Natural killer cell (primary cell): ENCODE data around the gene PRR12. TPM values are rescaled to one million over a fixed set of nuclear protein-coding genes. Genes with fewer than 3 reads are reported as not detected.

ENCODE experiments used
- ATAC-seq, 3 donors: fragments of 150-1000 bp in 2 of 3; fragments of 200-7000 bp in 1 of 3; cut with Tn5 transposase; 1 replicate in 1 of 3; 2 replicates in 2 of 3; pipeline ENCODE4 v1.10.0; 2021; ENCODE audit warnings: mild to moderate bottlenecking in 2 of 3, moderate library complexity in 2 of 3
- DNase-seq, 2 donors: peaks; one replicate each; pipeline versions ENCODE4 v3.0.0 to v3.0.0-alpha.2; 2013 to 2021; ENCODE audit warnings: mixed read lengths in 1 of 2
- H3K27ac ChIP-seq: one replicate; pipeline ENCODE4 v1.5.1; 2013; ENCODE audit warnings: mild to moderate bottlenecking, low read length
- H3K27me3 ChIP-seq: one replicate; pipeline ENCODE4 v1.6.1; 2013; ENCODE audit warnings: low read length; ENCODE audit not compliant: control insufficient read depth, insufficient read depth
- H3K36me3 ChIP-seq: one replicate; pipeline ENCODE4 v1.6.1; 2013; ENCODE audit warnings: low read length; ENCODE audit not compliant: control insufficient read depth, insufficient read depth
- H3K4me1 ChIP-seq: one replicate; pipeline ENCODE4 v1.6.1; 2013; ENCODE audit warnings: low read length; ENCODE audit not compliant: control insufficient read depth, insufficient read depth
- H3K4me3 ChIP-seq: one replicate; pipeline ENCODE4 v1.5.1; 2013; ENCODE audit warnings: low read length
- H3K9me3 ChIP-seq: one replicate; pipeline ENCODE4 v1.6.1; 2013; ENCODE audit warnings: low read length; ENCODE audit not compliant: control insufficient read depth, insufficient read depth
- H3K27ac Mint-ChIP-seq, 2 donors: one replicate each; pipeline ENCODE4 v1.8.0; 2022; ENCODE audit warnings: mild to moderate bottlenecking in 2 of 2, mixed read lengths in 2 of 2, moderate library complexity in 1 of 2
- H3K27me3 Mint-ChIP-seq, 2 donors: one replicate each; pipeline ENCODE4 v1.8.0; 2022; ENCODE audit warnings: low read depth in 2 of 2, mixed read lengths in 2 of 2
- H3K36me3 Mint-ChIP-seq: one replicate; pipeline ENCODE4 v1.8.0; 2022; ENCODE audit warnings: mixed read lengths
- H3K4me1 Mint-ChIP-seq, 2 donors: one replicate each; pipeline ENCODE4 v1.8.0; 2022; ENCODE audit warnings: mixed read lengths in 2 of 2
- H3K4me3 Mint-ChIP-seq: one replicate; pipeline ENCODE4 v1.8.0; 2022; ENCODE audit warnings: mild to moderate bottlenecking, moderate library complexity, mixed read lengths
- H3K9me3 Mint-ChIP-seq, 2 donors: one replicate each; pipeline ENCODE4 v1.8.0; 2022; ENCODE audit warnings: mixed read lengths in 2 of 2
- CTCF ChIP-seq: fragments of 200-600 bp; IDR thresholded peaks from one replicate; pipeline ENCODE4 v1.8.0; 2022; ENCODE audit warnings: antibody characterized with exemption
- WGBS: methylation state at CpG from one replicate; pipeline ENCODE4 v1.1.7; 2013; ENCODE audit warnings: missing lambda C conversion rate; ENCODE audit not compliant: insufficient coverage; 5-methylcytosine and 5-hydroxymethylcytosine counted together
- intact Hi-C: fragments of 100-400 bp; cut with micrococcal nuclease; formaldehyde crosslinking; loops from one replicate; pipeline ENCODE4 v1.14.2; 2022
- total RNA-seq, 4 donors: library from RNA; stranded (reverse); fragments of 120-200 nt in 1 of 4; gene quantifications; one replicate each; pipeline versions ENCODE4 v1.2.3 to v1.2.4, GENCODE V29; 2013 to 2022

Gene PRR12
- total RNA-seq, 3 donors from 2014 or later (not counting 1 experiment from before 2014, with no cell fraction given), result 51.1 to 62.1 (median 56.0) TPM

GRCh38 chr19:49645592-49645991 is 54.6 kb downstream of the PRR12 start:
- Mint-ChIP-seq H3K9me3 (no peaks in the 10 kb centered on the region), H3K27ac (peak overlapping the region in 1 of 2 donors; percentile 63), H3K36me3 (no peaks in the 10 kb centered on the region), H3K4me3 (no peak overlapping the region), H3K4me1 (peaks cover 34 to 43% of the 10 kb centered on the region in 2 donors), H3K27me3 (no peaks in the 10 kb centered on the region)
- DNase-seq, result no peak
- intact Hi-C loops, result no loop called here
- no peak for ATAC-seq
- TF ChIP-seq CTCF, result no peak
- WGBS, result 95% methylated on average over 11 of the region's 11 CpGs
- Histone ChIP-seq H3K4me1 (peaks cover 26% of the 10 kb centered on the region), H3K27me3 (no peaks in the 10 kb centered on the region), H3K27ac (no peak overlapping the region), H3K9me3 (no peaks in the 10 kb centered on the region), H3K4me3 (no peak overlapping the region), H3K36me3 (peaks cover 27% of the 10 kb centered on the region)

DNA sequence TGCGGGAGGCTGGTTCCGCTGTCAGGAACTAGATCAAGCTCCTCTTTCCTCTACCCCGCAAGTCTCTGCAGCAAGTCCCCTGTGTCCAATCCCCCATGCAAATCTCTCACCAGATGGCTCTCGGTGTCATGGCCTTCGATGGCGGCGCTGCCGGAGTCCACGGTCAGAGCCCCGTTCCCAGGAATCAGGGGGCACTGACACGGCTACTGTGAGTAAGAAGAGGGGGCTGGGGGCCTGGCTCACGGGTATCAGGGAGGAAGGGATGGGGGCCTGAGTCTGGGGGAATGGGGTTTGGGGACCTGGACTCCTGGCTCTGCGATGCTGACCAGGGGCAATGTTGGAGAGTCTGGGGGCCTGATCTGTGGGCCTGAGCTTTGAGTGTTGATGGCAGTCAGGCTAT is 55.0 kb downstream of the PRR12 start:
- Histone ChIP-seq H3K27me3 (no peaks in the 10 kb centered on the region), H3K4me3 (no peak overlapping the region), H3K4me1 (peaks cover 22% of the 10 kb centered on the region), H3K9me3 (no peaks in the 10 kb centered on the region), H3K36me3 (peaks cover 30% of the 10 kb centered on the region), H3K27ac (no peak overlapping the region)
- H3K4me3 Mint-ChIP-seq, result no peak overlapping the region
- no peaks in the 10 kb centered on the region for H3K27me3 Mint-ChIP-seq
- TF ChIP-seq CTCF, result no peak
- DNase-seq (no peak), ATAC-seq (no peak)
- no peaks in the 10 kb centered on the region for H3K9me3 Mint-ChIP-seq
- peaks cover 30 to 39% of the 10 kb centered on the region in 2 donors for H3K4me1 Mint-ChIP-seq
- 97% methylated on average over 13 of the region's 13 CpGs for WGBS
- no peaks in the 10 kb centered on the region for H3K36me3 Mint-ChIP-seq
- intact Hi-C loops, result no loop called here
- H3K27ac Mint-ChIP-seq, result peak overlapping the region in 1 of 2 donors; percentile 63

GRCh38 chr19:49646586-49646985 is 55.6 kb downstream of the PRR12 start:
- H3K36me3 ChIP-seq, result peaks cover 33% of the 10 kb centered on the region
- no peaks in the 10 kb centered on the region for H3K27me3 Mint-ChIP-seq
- H3K27me3 ChIP-seq, result no peaks in the 10 kb centered on the region
- no peak overlapping the region for H3K4me3 ChIP-seq
- H3K9me3 ChIP-seq, result no peaks in the 10 kb centered on the region
- peaks cover 16% of the 10 kb centered on the region for H3K4me1 ChIP-seq
- WGBS, result 96% methylated on average over 17 of the region's 17 CpGs
- ATAC-seq (no peak), DNase-seq (no peak)
- H3K27ac Mint-ChIP-seq, result no peak overlapping the region
- intact Hi-C loops, result no loop called here
- H3K27ac ChIP-seq, result no peak overlapping the region
- H3K9me3 Mint-ChIP-seq, result no peaks in the 10 kb centered on the region
- H3K36me3 Mint-ChIP-seq, result no peaks in the 10 kb centered on the region
- H3K4me1 Mint-ChIP-seq, result peaks cover 26 to 34% of the 10 kb centered on the region in 2 donors
- TF ChIP-seq CTCF, result no peak
- no peak overlapping the region for H3K4me3 Mint-ChIP-seq
